ENCODE results near the gene ABCC3. TPM values are rescaled to one million over a fixed set of nuclear protein-coding genes. Genes with fewer than 3 reads are reported as not detected.

ABCC3 gene
- total RNA-seq, 2 donors from 2014 or later = 0.22 to 0.91 TPM

GRCh38 chr17:50634915-50635731, 442 bp downstream of the ABCC3 start:
- no peak overlapping the region for H3K4me3 ChIP-seq (ENCODE audit: low read length)
- H3K27me3 Mint-ChIP-seq (ENCODE audit: insufficient read depth) = peaks cover 56% of the 10 kb centered on the region
- WGBS, 2 experiments (ENCODE audit: insufficient coverage in 1 of 2, insufficient read length in 1 of 2) = 10 to 19% methylated on average over 11 to 52 of the region's 52 CpGs
- peak; percentile 83 for DNase-seq
- H3K9me3 Mint-ChIP-seq = no peaks in the 10 kb centered on the region
- no peaks in the 10 kb centered on the region for H3K36me3 Mint-ChIP-seq (ENCODE audit: low read depth)
- peaks cover 72% of the 10 kb centered on the region for H3K27me3 ChIP-seq (ENCODE audit: control insufficient read depth, insufficient read depth, low read length, poor library complexity, severe bottlenecking)
- H3K9ac ChIP-seq (ENCODE audit: extremely low read depth, low read length, poor library complexity, severe bottlenecking) = no peak overlapping the region
- no peaks in the 10 kb centered on the region for H3K9me3 ChIP-seq (ENCODE audit: control insufficient read depth, low read length)
- no peak overlapping the region for H3K27ac Mint-ChIP-seq
- no peaks in the 10 kb centered on the region for H3K4me1 ChIP-seq (ENCODE audit: control insufficient read depth, insufficient read depth, low read length)
- peak overlapping the region; percentile 32 for H3K4me3 Mint-ChIP-seq
- peak; percentile 48 for TF ChIP-seq CTCF (conservative IDR thresholded peaks at IDR 0.05)
- no peaks in the 10 kb centered on the region for H3K36me3 ChIP-seq (ENCODE audit: control insufficient read depth, insufficient read depth, low read length)
- no peak overlapping the region for H3K27ac ChIP-seq (ENCODE audit: low read depth, low read length)
- no peaks in the 10 kb centered on the region for H3K4me1 Mint-ChIP-seq

- no peaks in the 10 kb centered on the region for H3K4me1 Mint-ChIP-seq
- 71 to 76% methylated on average over 3 of the region's 3 CpGs for WGBS, 2 experiments (ENCODE audit: insufficient coverage in 1 of 2, insufficient read length in 1 of 2)
- no peaks in the 10 kb centered on the region for H3K4me1 ChIP-seq (ENCODE audit: control insufficient read depth, insufficient read depth, low read length)
- H3K27ac ChIP-seq (ENCODE audit: low read depth, low read length) = no peak overlapping the region
- no peak overlapping the region for H3K4me3 Mint-ChIP-seq
- H3K27me3 Mint-ChIP-seq (ENCODE audit: insufficient read depth) = peaks cover 55% of the 10 kb centered on the region
- no peaks in the 10 kb centered on the region for H3K9me3 ChIP-seq (ENCODE audit: control insufficient read depth, low read length)
- H3K27me3 ChIP-seq (ENCODE audit: control insufficient read depth, insufficient read depth, low read length, poor library complexity, severe bottlenecking) = peaks cover 72% of the 10 kb centered on the region
- no peak overlapping the region for H3K27ac Mint-ChIP-seq
- DNase-seq = no peak
- no peak for TF ChIP-seq CTCF (conservative IDR thresholded peaks at IDR 0.05)
- no peaks in the 10 kb centered on the region for H3K36me3 Mint-ChIP-seq (ENCODE audit: low read depth)
- no peak overlapping the region for H3K4me3 ChIP-seq (ENCODE audit: low read length)
- H3K9ac ChIP-seq (ENCODE audit: extremely low read depth, low read length, poor library complexity, severe bottlenecking) = no peak overlapping the region
- H3K36me3 ChIP-seq (ENCODE audit: control insufficient read depth, insufficient read depth, low read length) = no peaks in the 10 kb centered on the region
- no peaks in the 10 kb centered on the region for H3K9me3 Mint-ChIP-seq
These were observed 976 bp downstream of the ABCC3 start for GRCh38 chr17:50635732-50635981.

GRCh38 chr17:50635982-50636803, 1.5 kb downstream of the ABCC3 start:
- Histone ChIP-seq H3K36me3 (ENCODE audit: control insufficient read depth, insufficient read depth, low read length) (no peaks in the 10 kb centered on the region), H3K27me3 (ENCODE audit: control insufficient read depth, insufficient read depth, low read length, poor library complexity, severe bottlenecking) (peaks cover 72% of the 10 kb centered on the region), H3K4me3 (ENCODE audit: low read length) (no peak overlapping the region), H3K27ac (ENCODE audit: low read depth, low read length) (no peak overlapping the region), H3K9ac (ENCODE audit: extremely low read depth, low read length, poor library complexity, severe bottlenecking) (no peak overlapping the region), H3K9me3 (ENCODE audit: control insufficient read depth, low read length) (no peaks in the 10 kb centered on the region), H3K4me1 (ENCODE audit: control insufficient read depth, insufficient read depth, low read length) (no peaks in the 10 kb centered on the region)
- peaks cover 2% of the 10 kb centered on the region for H3K4me1 Mint-ChIP-seq
- H3K36me3 Mint-ChIP-seq (ENCODE audit: low read depth) = no peaks in the 10 kb centered on the region
- no peak for TF ChIP-seq CTCF (conservative IDR thresholded peaks at IDR 0.05)
- no peak overlapping the region for H3K27ac Mint-ChIP-seq
- WGBS, 2 experiments (ENCODE audit: insufficient coverage in 1 of 2, insufficient read length in 1 of 2) = 92 to 93% methylated on average over 9 of the region's 9 CpGs
- H3K27me3 Mint-ChIP-seq (ENCODE audit: insufficient read depth) = peaks cover 55% of the 10 kb centered on the region
- no peak overlapping the region for H3K4me3 Mint-ChIP-seq
- no peak for DNase-seq
- no peaks in the 10 kb centered on the region for H3K9me3 Mint-ChIP-seq
